Fibroblast of lung (primary cell): ENCODE results near the gene GPR132. TPM values are rescaled to one million over a fixed set of nuclear protein-coding genes. Genes with fewer than 3 reads are reported as not detected.
A peak's percentile ranks its signal among the peaks of the same experiment; 100 is the strongest.
"Not testable (repeated sequence)": the region's sequence is repeated elsewhere in the genome, so short reads cannot be mapped to it uniquely, and the experiment has no call there.

Experiments used
- DNase-seq, 2 donors: peaks; one replicate each; pipeline versions ENCODE4 v3.0.0 to v3.0.0-alpha.2; 2010; ENCODE audit warnings: low read depth in 2 of 2
- H2AFZ ChIP-seq: 2 replicates; pipeline ENCODE4 v1.5.1; 2012; ENCODE audit warnings: low read length, control low read depth, inconsistent platforms
- H3K27ac ChIP-seq: 2 replicates; pipeline ENCODE4 v1.5.1; 2011; ENCODE audit warnings: low read length, control low read depth; ENCODE audit not compliant: insufficient read depth
- H3K27me3 ChIP-seq: 2 replicates; pipeline ENCODE4 v1.5.1; 2011; ENCODE audit warnings: mild to moderate bottlenecking, low read length; ENCODE audit not compliant: control insufficient read depth, insufficient read depth
- H3K36me3 ChIP-seq: 2 replicates; pipeline ENCODE4 v1.5.1; 2011; ENCODE audit warnings: low read length; ENCODE audit not compliant: control insufficient read depth, insufficient read depth
- H3K4me1 ChIP-seq: 2 replicates; pipeline ENCODE4 v1.5.1; 2011; ENCODE audit warnings: low read length; ENCODE audit not compliant: control insufficient read depth, insufficient read depth; ENCODE audit errors: extremely low read depth
- H3K4me2 ChIP-seq: 2 replicates; pipeline ENCODE4 v1.5.1; 2011; ENCODE audit warnings: low read length, control low read depth; ENCODE audit not compliant: insufficient read depth; ENCODE audit errors: extremely low read depth
- H3K4me3 ChIP-seq, 4 experiments: fragments of 200-600 bp in 1 of 4; sonication (generic) in 1 of 4; replicated peaks in 1 of 4; 2 replicates each; pipeline ENCODE4 v1.5.1; 2011 to 2016; ENCODE audit warnings: low read length in 4 of 4, low read depth in 3 of 4, mild to moderate bottlenecking in 3 of 4, control low read depth in 2 of 4, inconsistent platforms in 1 of 4, mixed read lengths in 1 of 4; ENCODE audit not compliant: insufficient read depth in 1 of 4; ENCODE audit errors: control extremely low read depth in 1 of 4
- H3K79me2 ChIP-seq: 2 replicates; pipeline ENCODE4 v1.5.1; 2012; ENCODE audit warnings: mild to moderate bottlenecking, low read length, inconsistent platforms; ENCODE audit not compliant: control insufficient read depth, insufficient read depth
- H3K9ac ChIP-seq: 2 replicates; pipeline ENCODE4 v1.5.1; 2011; ENCODE audit warnings: mild to moderate bottlenecking, low read length, control low read depth; ENCODE audit not compliant: insufficient read depth
- H3K9me3 ChIP-seq: 2 replicates; pipeline ENCODE4 v1.5.1; 2012; ENCODE audit warnings: low read depth, low read length; ENCODE audit not compliant: control insufficient read depth, insufficient read depth
- H4K20me1 ChIP-seq: 2 replicates; pipeline ENCODE4 v1.5.1; 2011; ENCODE audit warnings: low read length; ENCODE audit not compliant: control insufficient read depth, insufficient read depth; ENCODE audit errors: extremely low read depth
- EZH2 ChIP-seq: IDR thresholded peaks from 2 replicates; pipeline ENCODE4 v1.5.1; 2012; ENCODE audit warnings: low read length, control low read depth, mild to moderate bottlenecking; ENCODE audit errors: missing control alignments
- polyA plus RNA-seq, 2 donors: library from polyadenylated mRNA; depleted of rRNA in 1 of 2; stranded (reverse) in 1 of 2; unstranded in 1 of 2; fragments of >200 nt; gene quantifications; 2 replicates each; pipeline ENCODE4 v1.2.1, GENCODE V29; 2011 to 2012; ENCODE audit warnings: missing spikeins in 1 of 2
- total RNA-seq: library from RNA; depleted of rRNA; stranded (reverse); fragments of >200 nt; gene quantifications from 2 replicates; pipeline ENCODE4 v1.2.1, GENCODE V29; 2014
- TF ChIP-seq, protein P1 (sequence below), 2 donors: IDR thresholded peaks in 1 of 2; conservative IDR thresholded peaks in 1 of 2; 1 replicate in 1 of 2; 2 replicates in 1 of 2; pipeline ENCODE4 v1.5.1; 2011 to 2012; ENCODE audit warnings: low read length in 2 of 2, control low read depth in 1 of 2, inconsistent platforms in 1 of 2, low read depth in 1 of 2, mild to moderate bottlenecking in 1 of 2

GPR132 gene
- total and polyA plus RNA-seq, 2 donors (not counting 1 experiment from before 2014, with no cell fraction given) = 0.17 TPM; not detected in 1

DNA sequence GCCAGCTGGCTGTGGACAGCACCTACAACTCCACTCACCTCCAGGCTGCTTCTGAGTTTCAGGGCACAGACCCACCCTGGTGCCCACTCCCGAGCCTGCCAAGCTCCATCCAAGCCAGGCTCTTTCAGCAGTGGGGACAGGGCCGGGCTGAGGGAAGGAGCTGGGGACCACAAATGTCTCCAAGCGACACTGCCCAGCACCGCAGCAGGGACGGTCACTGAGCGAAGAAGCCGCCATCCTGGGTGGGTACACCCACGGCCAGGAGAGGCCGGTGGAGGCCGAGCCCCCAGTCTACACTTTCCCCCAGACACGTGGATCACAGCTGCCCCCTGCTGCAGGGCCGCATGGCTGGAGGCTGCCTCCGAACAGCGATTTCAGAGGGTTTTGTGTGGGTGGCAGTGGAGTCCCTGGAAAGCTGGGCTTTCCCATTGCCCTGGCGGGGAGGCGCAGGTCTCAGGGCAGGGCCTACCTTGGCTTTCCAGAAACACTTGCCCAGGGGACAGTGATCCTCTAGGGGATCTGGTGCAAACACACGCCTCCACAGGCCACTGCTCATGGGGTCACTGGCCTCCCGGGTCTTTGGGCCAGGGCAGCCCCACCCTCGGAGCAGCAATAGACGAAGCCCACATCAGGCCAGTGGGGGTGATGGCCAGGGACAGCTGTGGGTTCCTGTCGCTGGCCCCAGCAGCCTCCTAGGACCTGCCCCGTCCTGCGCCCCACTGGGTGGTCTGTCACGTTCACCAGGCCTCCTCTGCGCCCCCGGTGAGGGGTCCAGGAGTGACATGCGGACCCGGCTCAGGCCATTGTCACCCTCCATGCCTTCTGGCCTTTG lies 1.2 kb upstream of the GPR132 start:
- H3K4me3 ChIP-seq = no peak overlapping the region
- H3K4me1 ChIP-seq = peaks cover 6% of the 10 kb centered on the region
- H3K4me2 ChIP-seq = no peak overlapping the region
- H3K79me2 ChIP-seq = no peaks in the 10 kb centered on the region
- no peak overlapping the region for H3K27ac ChIP-seq
- H4K20me1 ChIP-seq = no peaks in the 10 kb centered on the region
- no peaks in the 10 kb centered on the region for H3K9me3 ChIP-seq
- H3K36me3 ChIP-seq = no peaks in the 10 kb centered on the region
- TF ChIP-seq, protein P1, sequence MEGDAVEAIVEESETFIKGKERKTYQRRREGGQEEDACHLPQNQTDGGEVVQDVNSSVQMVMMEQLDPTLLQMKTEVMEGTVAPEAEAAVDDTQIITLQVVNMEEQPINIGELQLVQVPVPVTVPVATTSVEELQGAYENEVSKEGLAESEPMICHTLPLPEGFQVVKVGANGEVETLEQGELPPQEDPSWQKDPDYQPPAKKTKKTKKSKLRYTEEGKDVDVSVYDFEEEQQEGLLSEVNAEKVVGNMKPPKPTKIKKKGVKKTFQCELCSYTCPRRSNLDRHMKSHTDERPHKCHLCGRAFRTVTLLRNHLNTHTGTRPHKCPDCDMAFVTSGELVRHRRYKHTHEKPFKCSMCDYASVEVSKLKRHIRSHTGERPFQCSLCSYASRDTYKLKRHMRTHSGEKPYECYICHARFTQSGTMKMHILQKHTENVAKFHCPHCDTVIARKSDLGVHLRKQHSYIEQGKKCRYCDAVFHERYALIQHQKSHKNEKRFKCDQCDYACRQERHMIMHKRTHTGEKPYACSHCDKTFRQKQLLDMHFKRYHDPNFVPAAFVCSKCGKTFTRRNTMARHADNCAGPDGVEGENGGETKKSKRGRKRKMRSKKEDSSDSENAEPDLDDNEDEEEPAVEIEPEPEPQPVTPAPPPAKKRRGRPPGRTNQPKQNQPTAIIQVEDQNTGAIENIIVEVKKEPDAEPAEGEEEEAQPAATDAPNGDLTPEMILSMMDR (conservative IDR thresholded peaks at IDR 0.05 in 1 of 2, IDR thresholded peaks at IDR 0.05 in 1 of 2; ENCODE audit: low read depth in 1 of 2, low read length in 2 of 2) = no peak
- TF ChIP-seq EZH2 = no peak
- DNase-seq = no peak
- H3K27me3 ChIP-seq = peaks cover 5% of the 10 kb centered on the region
- H3K9ac ChIP-seq = no peak overlapping the region
- H2AFZ ChIP-seq = no peak overlapping the region

DNA sequence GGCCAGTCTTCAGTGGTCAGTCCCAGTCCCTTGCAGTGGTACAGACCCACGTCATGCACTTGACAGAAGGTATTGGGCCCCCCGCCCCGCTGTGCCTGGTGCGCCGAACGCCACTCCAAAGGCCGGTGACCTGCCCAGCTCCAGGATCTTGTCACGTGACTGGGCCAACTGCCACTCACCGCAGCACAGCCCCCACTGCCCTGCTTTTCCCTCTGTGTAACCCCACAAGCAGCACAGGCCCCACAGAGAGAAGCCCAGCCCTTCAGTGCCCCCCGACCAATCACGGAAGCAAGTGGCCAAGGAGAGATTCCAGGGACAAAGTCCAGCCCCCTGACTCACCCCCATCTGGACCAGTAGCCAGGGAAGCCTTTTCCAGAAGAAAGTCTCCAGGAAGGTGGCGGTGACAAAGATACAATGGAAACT lies 498 bp downstream of the GPR132 start:
- peaks cover 2% of the 10 kb centered on the region for H3K4me1 ChIP-seq
- no peaks in the 10 kb centered on the region for H3K36me3 ChIP-seq
- no peaks in the 10 kb centered on the region for H3K79me2 ChIP-seq
- no peaks in the 10 kb centered on the region for H4K20me1 ChIP-seq
- no peak overlapping the region for H2AFZ ChIP-seq
- no peak overlapping the region for H3K9ac ChIP-seq
- H3K4me3 ChIP-seq = no peak overlapping the region
- no peaks in the 10 kb centered on the region for H3K9me3 ChIP-seq
- TF ChIP-seq EZH2 = no peak
- peak in 1 of 2 donors; percentile 75 for DNase-seq
- H3K27ac ChIP-seq = no peak overlapping the region
- H3K27me3 ChIP-seq = peaks cover 5% of the 10 kb centered on the region
- no peak overlapping the region for H3K4me2 ChIP-seq

DNA sequence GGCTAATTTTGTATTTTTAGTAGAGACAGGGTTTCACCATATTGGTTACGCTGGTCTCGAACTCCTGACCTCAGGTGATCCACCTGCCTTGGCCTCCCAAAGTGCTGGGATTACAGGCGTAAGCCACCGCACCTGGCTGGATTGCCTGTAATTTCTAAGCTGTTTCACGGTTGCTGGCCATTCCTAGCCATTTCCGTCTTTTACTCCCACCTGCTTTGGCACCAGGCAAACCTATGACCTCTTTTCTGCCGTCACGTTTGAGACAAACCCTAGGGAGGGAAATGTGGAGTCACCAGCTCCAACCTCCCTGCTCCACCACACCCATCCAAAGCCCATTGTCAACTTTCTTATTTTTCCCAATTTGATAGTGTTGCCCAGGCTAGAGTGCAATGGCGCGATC lies 1.2 kb downstream of the GPR132 start:
- no peak overlapping the region for H3K4me2 ChIP-seq
- H3K36me3 ChIP-seq = no peaks in the 10 kb centered on the region
- peaks cover 2% of the 10 kb centered on the region for H3K4me1 ChIP-seq
- no peak overlapping the region for H3K27ac ChIP-seq
- no peak overlapping the region for H3K4me3 ChIP-seq
- TF ChIP-seq, protein P1 (conservative IDR thresholded peaks at IDR 0.05 in 1 of 2, IDR thresholded peaks at IDR 0.05 in 1 of 2; ENCODE audit: low read depth in 1 of 2, low read length in 2 of 2) = no peak
- no peak for TF ChIP-seq EZH2
- no peak overlapping the region for H3K9ac ChIP-seq
- H4K20me1 ChIP-seq = no peaks in the 10 kb centered on the region
- H3K9me3 ChIP-seq = no peaks in the 10 kb centered on the region
- no peak for DNase-seq
- H3K27me3 ChIP-seq = peaks cover 5% of the 10 kb centered on the region
- no peak overlapping the region for H2AFZ ChIP-seq
- H3K79me2 ChIP-seq = no peaks in the 10 kb centered on the region

DNA sequence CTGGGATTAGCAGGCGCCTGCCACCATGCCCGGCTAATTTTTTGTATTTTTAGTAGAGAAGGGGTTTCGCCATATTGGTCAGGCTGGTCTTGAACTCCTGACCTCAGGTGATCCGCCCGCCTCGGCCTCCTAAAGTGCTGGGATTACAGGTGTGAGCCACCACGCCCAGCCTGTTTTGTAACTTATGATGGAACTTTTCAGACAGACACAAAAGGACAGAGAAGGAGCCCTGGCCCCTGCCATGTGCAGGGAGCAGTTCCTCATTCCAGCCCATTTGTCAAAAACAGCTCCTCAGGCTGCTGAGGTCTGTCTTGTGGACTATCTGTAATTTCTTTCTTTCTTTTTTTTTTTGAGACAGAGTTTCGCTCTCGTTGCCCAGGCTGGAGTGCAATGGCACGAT lies 1.7 kb downstream of the GPR132 start:
- not testable (repeated sequence) for H3K4me1 ChIP-seq, H3K79me2 ChIP-seq, H3K4me3 ChIP-seq, H3K27ac ChIP-seq, H3K36me3 ChIP-seq, H4K20me1 ChIP-seq, DNase-seq, H3K27me3 ChIP-seq, H3K9me3 ChIP-seq, H2AFZ ChIP-seq, H3K9ac ChIP-seq, H3K4me2 ChIP-seq
